Transverse colon (tissue), 4 donors: Measurements from ENCODE around the gene DOC2B. TPM values are rescaled to one million over a fixed set of nuclear protein-coding genes. Genes with fewer than 3 reads are reported as not detected.

Source experiments
- DNase-seq: peaks from one replicate; pipeline ENCODE4 v3.0.0-alpha.2; 2019
- H3K27ac ChIP-seq, 4 donors: fragments of 200-600 bp; sonication (generic); 2 replicates each; pipeline ENCODE4 v1.5.1; 2016 to 2018; ENCODE audit warnings: inconsistent platforms in 4 of 4
- H3K27me3 ChIP-seq: fragments of 200-600 bp; sonication (generic); 2 replicates; pipeline ENCODE4 v1.5.1; 2017; ENCODE audit warnings: inconsistent platforms
- H3K36me3 ChIP-seq, 4 donors: fragments of 200-600 bp; sonication (generic); 2 replicates each; pipeline ENCODE4 v1.5.1; 2017 to 2019; ENCODE audit warnings: inconsistent platforms in 4 of 4
- H3K4me1 ChIP-seq, 4 donors: fragments of 200-600 bp; sonication (generic); 2 replicates each; pipeline ENCODE4 v1.5.1; 2017 to 2020; ENCODE audit warnings: inconsistent platforms in 4 of 4
- H3K4me3 ChIP-seq, 4 donors: fragments of 200-600 bp; sonication (generic); 1 replicate in 1 of 4; 2 replicates in 3 of 4; pipeline versions ENCODE4 v1.5.1 to v1.6.1; 2017 to 2019; ENCODE audit warnings: inconsistent platforms in 4 of 4
- H3K9me3 ChIP-seq, 2 donors: fragments of 200-600 bp; sonication (generic); 2 replicates each; pipeline ENCODE4 v1.5.1; 2017 to 2019; ENCODE audit warnings: inconsistent platforms in 2 of 2
- CTCF ChIP-seq, 5 experiments: fragments of 200-600 bp in 3 of 5; fragments of 450-650 bp in 2 of 5; sonication (generic) in 3 of 5; IDR thresholded peaks; 1 replicate in 2 of 5; 2 replicates in 3 of 5; pipeline ENCODE4 v1.5.1; 2016 to 2017; ENCODE audit warnings: antibody characterized with exemption in 5 of 5, inconsistent platforms in 3 of 5, mild to moderate bottlenecking in 2 of 5, moderate library complexity in 1 of 5
- EP300 ChIP-seq: sonication (generic); formaldehyde crosslinking; IDR thresholded peaks from one replicate; pipeline ENCODE4 v1.6.1; 2017; ENCODE audit warnings: antibody characterized with exemption, low read depth
- POLR2A ChIP-seq: fragments of 450-650 bp; IDR thresholded peaks from one replicate; pipeline ENCODE4 v1.6.1; 2016; ENCODE audit warnings: antibody characterized with exemption, mild to moderate bottlenecking, moderate library complexity
- POLR2AphosphoS5 ChIP-seq, 3 donors: sonication (generic); formaldehyde crosslinking; IDR thresholded peaks; one replicate each; pipeline ENCODE4 v1.6.1; 2016; ENCODE audit warnings: antibody characterized with exemption in 3 of 3
- WGBS, 2 donors: methylation state at CpG; one replicate each; pipeline ENCODE4 v1.1.5; 2018; ENCODE audit warnings: low coverage in 1 of 2; 5-methylcytosine and 5-hydroxymethylcytosine counted together
- in situ Hi-C, 4 donors: fragments of 200-750 bp; cut with MboI; loops; one replicate each; pipeline versions ENCODE4 v1.15.0 to v1.15.1; 2017; ENCODE audit warnings: low sequenced_read_pairs in 3 of 4, low pct_ligation_motif_present in 1 of 4, low pct_unique_long_range_greater_than_20kb in 1 of 4
- intact Hi-C: fragments of 100-400 bp; cut with DNase I; formaldehyde crosslinking; loops from one replicate; pipeline ENCODE4 v1.15.1; 2023; ENCODE audit warnings: low total_unique reads
- total RNA-seq, 4 donors: library from RNA; depleted of rRNA; stranded (reverse); fragments of >200 nt; gene quantifications; one replicate each; pipeline ENCODE4 v1.1.0, GENCODE V29; 2016

Gene DOC2B
- total RNA-seq, 4 donors from 2014 or later: 1.8 to 11.6 (median 2.6) TPM

DNA sequence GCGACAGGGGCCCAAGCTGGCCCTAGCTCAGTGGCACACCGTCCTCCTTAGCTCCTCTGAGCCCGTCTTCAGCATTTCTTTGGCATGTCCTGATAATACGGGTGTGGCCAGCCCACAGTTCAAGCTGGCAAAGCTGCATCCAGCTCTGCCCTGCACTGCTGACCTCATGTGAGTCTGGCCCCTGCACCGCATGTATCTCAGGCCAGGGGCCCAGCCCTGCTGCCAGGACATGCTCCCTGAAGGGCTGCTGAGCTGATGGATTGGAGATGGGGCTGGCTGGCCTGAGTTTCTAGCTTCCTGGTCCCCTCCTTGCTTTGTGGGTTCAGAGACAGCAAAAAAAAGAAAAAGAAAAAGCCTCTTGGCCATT lies 2.4 kb downstream of the DOC2B start:
- Histone ChIP-seq H3K4me3 (no peak overlapping the region), H3K4me1 (peaks cover 5 to 14% (median 13%) of the 10 kb centered on the region in 4 donors), H3K27me3 (peaks cover 76% of the 10 kb centered on the region), H3K27ac (no peak overlapping the region), H3K36me3 (no peaks in the 10 kb centered on the region), H3K9me3 (no peaks in the 10 kb centered on the region)
- WGBS, 2 donors: 46% methylated on average over 5 of the region's 5 CpGs; no CpG with 5 or more reads in 1 of the 2 donors
- intact Hi-C loops (no loop called here), in situ Hi-C loops (no loop called here)
- no peak for DNase-seq
- TF ChIP-seq EP300 (no peak), POLR2A (no peak), POLR2AphosphoS5 (IDR thresholded peaks at IDR 0.05) (no peak), CTCF (IDR thresholded peaks at IDR 0.05) (no peak)

DNA sequence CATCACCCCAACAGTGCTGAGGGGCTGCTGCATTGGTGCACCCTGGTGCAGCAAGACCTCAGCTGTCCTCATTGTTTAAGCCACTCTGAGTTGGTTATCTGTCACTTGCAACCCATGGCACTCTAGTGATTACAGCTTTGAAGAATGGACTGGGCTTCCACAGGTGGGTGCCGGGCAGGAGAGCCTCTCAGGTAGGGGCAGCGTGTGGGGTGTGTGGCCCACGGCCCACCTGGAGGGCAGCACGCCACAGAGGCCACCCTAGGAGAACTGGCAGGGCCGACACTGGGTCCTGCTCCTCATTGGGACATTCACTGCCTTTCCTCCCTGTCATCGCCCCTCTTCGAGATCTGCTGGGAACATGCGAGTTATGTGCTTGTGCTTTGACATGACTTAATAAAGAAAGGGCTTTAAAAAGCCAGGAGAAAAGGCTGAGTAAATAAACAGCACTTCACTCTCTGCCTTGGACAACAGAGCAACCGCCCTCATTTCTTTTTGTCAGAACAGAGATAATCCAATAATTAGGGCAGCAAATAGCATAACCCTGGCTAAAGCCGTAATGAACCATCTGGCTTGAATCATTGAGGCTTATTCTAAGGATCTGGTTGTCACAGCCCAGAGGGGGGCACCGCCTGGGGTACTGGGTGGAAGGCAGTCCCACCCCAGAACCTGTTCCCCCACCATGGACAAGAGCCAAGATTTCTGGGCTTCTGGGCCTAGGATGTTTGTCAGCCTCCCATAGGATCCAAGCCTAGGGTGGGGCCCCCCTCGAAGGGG lies 3.0 kb downstream of the DOC2B start:
- Histone ChIP-seq H3K9me3 (no peaks in the 10 kb centered on the region), H3K4me3 (no peak overlapping the region), H3K4me1 (peaks cover 5 to 14% (median 13%) of the 10 kb centered on the region in 4 donors), H3K27me3 (peaks cover 71% of the 10 kb centered on the region), H3K27ac (no peak overlapping the region), H3K36me3 (no peaks in the 10 kb centered on the region)
- WGBS, 2 donors: 74% methylated on average over 12 of the region's 12 CpGs; no CpG with 5 or more reads in 1 of the 2 donors
- TF ChIP-seq CTCF (IDR thresholded peaks at IDR 0.05) (no peak), POLR2A (no peak), EP300 (no peak), POLR2AphosphoS5 (IDR thresholded peaks at IDR 0.05) (no peak)
- in situ Hi-C loops (no loop called here), intact Hi-C loops (no loop called here)
- DNase-seq: no peak

GRCh38 chr17:177762-178161 lies 3.7 kb downstream of the DOC2B start:
- no peak for DNase-seq
- no peak overlapping the region for H3K4me3 ChIP-seq
- no peaks in the 10 kb centered on the region for H3K9me3 ChIP-seq
- no peaks in the 10 kb centered on the region for H3K36me3 ChIP-seq
- peaks cover 5 to 14% (median 13%) of the 10 kb centered on the region in 4 donors for H3K4me1 ChIP-seq
- H3K27ac ChIP-seq: no peak overlapping the region
- no peak for TF ChIP-seq POLR2AphosphoS5 (IDR thresholded peaks at IDR 0.05)
- TF ChIP-seq EP300: no peak
- TF ChIP-seq CTCF (IDR thresholded peaks at IDR 0.05): no peak
- no peak for TF ChIP-seq POLR2A
- WGBS, 2 donors: 80% methylated on average over 6 of the region's 6 CpGs; no CpG with 5 or more reads in 1 of the 2 donors
- intact Hi-C loops: loop anchor here (2.0 kb wide), 1 partner anchor 23 kb away; no protein-coding TSS in a partner anchor
- in situ Hi-C loops: no loop called here
- H3K27me3 ChIP-seq: peaks cover 63% of the 10 kb centered on the region

DNA sequence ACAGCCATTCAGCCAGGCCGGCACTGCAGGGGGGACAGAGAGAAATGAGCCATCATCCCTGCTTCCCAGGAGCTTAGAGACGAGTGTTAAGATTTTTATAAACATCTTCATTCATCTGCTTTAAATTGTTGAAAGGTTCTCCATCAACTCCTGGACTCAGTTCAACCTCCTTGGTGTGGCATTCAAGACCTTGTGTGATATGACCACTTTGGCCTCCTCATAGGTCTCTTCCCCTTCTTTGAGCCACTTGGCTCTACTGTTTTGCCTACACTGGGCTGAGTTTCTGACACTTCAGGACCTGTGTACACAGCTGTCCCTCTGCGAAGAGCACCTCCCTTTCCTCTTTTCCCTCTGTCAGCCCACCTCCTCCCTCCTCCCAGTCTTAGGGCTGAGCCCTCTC lies 4.3 kb downstream of the DOC2B start:
- Histone ChIP-seq H3K36me3 (no peaks in the 10 kb centered on the region), H3K27ac (no peak overlapping the region), H3K4me3 (no peak overlapping the region), H3K27me3 (peaks cover 57% of the 10 kb centered on the region), H3K4me1 (peaks cover 5 to 14% (median 13%) of the 10 kb centered on the region in 4 donors), H3K9me3 (no peaks in the 10 kb centered on the region)
- no peak for TF ChIP-seq POLR2AphosphoS5 (IDR thresholded peaks at IDR 0.05)
- no peak for TF ChIP-seq EP300
- no peak for TF ChIP-seq CTCF (IDR thresholded peaks at IDR 0.05)
- TF ChIP-seq POLR2A: no peak
- in situ Hi-C loops (no loop called here), intact Hi-C loops (loop anchor here (2.0 kb wide), 1 partner anchor 24 kb away; no protein-coding TSS in a partner anchor)
- no peak for DNase-seq
- WGBS, 2 donors: 74 to 82% methylated on average over 3 of the region's 3 CpGs
